ENCODE results near the gene SLC12A7.

DNA sequence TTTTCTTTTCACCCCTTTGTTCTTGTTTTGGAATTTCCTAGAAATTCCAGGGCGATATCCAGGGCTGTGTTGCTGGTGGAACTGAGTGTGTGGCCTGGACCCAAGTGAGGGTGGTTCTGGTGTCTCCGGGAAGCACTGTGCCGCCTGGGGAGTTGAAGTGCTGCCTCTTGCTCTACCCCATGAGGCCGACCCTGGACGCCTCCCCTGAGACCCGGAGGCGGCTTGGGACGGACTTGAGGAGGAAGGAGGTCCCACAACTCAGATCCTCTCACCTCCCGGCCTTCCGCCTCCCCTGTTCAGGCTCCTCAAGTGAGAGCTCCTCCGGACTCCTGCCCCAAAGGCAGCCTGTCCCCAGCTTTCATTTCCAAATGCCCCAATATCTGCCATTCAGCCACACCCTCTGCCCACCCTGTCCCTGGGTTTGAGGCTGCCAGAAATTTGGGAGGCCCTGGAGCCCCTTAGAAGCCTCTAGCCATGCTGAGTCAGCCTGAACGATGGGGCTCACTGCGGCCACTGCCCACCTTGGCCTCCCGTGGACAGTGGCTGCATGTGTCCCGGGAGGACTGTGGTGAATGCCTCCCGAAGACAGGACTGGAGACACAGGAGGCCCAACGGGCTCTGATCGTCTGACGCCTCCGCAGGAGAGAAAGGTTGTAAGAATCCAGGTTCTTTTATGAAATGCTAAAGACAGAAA lies 46.9 kb upstream of the SLC12A7 start:
- TF ChIP-seq POLR2AphosphoS5 (IDR thresholded peaks at IDR 0.05) (no peak), CTCF (IDR thresholded peaks at IDR 0.05) (no peak)
